Mucosa of descending colon (tissue), 3 donors: ENCODE results near the gene GPR119. TPM values are rescaled to one million over a fixed set of nuclear protein-coding genes. Genes with fewer than 3 reads are reported as not detected.
"Not testable (repeated sequence)": the region's sequence is repeated elsewhere in the genome, so short reads cannot be mapped to it uniquely, and the experiment has no call there.

Source experiments
- ATAC-seq: fragments of 200-7000 bp; cut with Tn5 transposase; one replicate; pipeline ENCODE4 v1.9.1; 2020; ENCODE audit warnings: mild to moderate bottlenecking, moderate library complexity
- DNase-seq, 3 donors: peaks; one replicate each; pipeline ENCODE4 v3.0.0-alpha.2; 2020
- H3K36me3 ChIP-seq: fragments of 200-600 bp; one replicate; pipeline ENCODE4 v1.8.0; 2021; ENCODE audit warnings: low read depth, mild to moderate bottlenecking
- H3K4me1 ChIP-seq: fragments of 200-600 bp; one replicate; pipeline ENCODE4 v1.8.0; 2021; ENCODE audit warnings: low read depth, mild to moderate bottlenecking
- H3K4me3 ChIP-seq: fragments of 200-600 bp; one replicate; pipeline ENCODE4 v1.8.0; 2021; ENCODE audit warnings: mild to moderate bottlenecking
- H3K9me3 ChIP-seq: fragments of 200-600 bp; one replicate; pipeline ENCODE4 v1.8.0; 2021; ENCODE audit warnings: mild to moderate bottlenecking
- intact Hi-C, 2 donors: fragments of 100-400 bp; cut with DNase I in 1 of 2; cut with micrococcal nuclease in 1 of 2; formaldehyde crosslinking; loops; one replicate each; pipeline versions ENCODE4 v1.11.0 to v1.11.1; 2022; cut with DNase I, micrococcal nuclease
- long read RNA-seq, 2 donors: library from polyadenylated mRNA; unstranded; transcript quantifications; one replicate each; pipeline ENCODE4 v2.0.0, GENCODE V29; 2019 to 2021
- total RNA-seq, 3 donors: library from RNA; stranded (reverse); fragmentation: NEBNext Ultra II Directional in 2 of 3; extraction: Animal tissue kit (Norgen Biotek cat#: 25700) in 2 of 3; gene quantifications; one replicate each; pipeline versions ENCODE4 v1.2.1 to v1.2.4, GENCODE V29; 2021 to 2023
- TF ChIP-seq, protein P1 (sequence below): fragments of 200-600 bp; IDR thresholded peaks from one replicate; pipeline ENCODE4 v1.8.0; 2022; ENCODE audit warnings: antibody characterized with exemption, mild to moderate bottlenecking
- donor health status: DM: no; HTN: no; CAD: no; lungs with moderate emphysema.
- donor health status: DM: no; HTN: no; CAD: no.
- donor health status: DM: no; HTN: yes; CAD: no.

The GPR119 gene
- total RNA-seq = under 1 TPM in 1 of 3 donors, not detected in 2; 0.29 TPM
- long read RNA-seq, donor 1 = 0 reads
- long read RNA-seq, donor 2 = 0 reads

DNA sequence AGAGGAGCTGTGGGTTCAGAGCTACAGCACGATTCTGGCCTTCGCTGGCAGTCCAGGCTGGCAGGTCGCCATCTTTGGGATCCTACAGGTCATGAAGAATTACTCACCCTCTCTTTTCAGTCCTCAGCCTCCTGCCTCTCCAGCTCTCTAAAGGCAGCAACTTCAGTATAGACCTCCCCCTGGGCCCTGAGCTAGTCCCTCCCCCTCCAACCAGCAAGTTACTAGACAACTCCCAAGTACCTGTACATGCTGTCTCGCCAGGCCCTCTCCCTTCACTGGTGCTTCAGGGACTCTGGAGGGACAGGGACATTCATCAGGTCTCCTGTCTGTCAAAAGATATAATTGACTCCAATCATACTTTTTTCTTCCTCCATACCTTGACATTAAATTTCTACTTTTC, at the start of gene GPR119:
Gene GPR119 (minus strand): TSS at position 155 of the 400 bp plus-strand sequence. CDS start 227 bp downstream, outside the sequence.
- Histone ChIP-seq H3K36me3 (no peaks in the 10 kb centered on the region), H3K9me3 (no peaks in the 10 kb centered on the region), H3K4me3 (no peak within 1 kb of the TSS), H3K4me1 (no peaks in the 10 kb centered on the region)
- ATAC-seq (no peak), DNase-seq (no peak)
- TF ChIP-seq, protein P1, sequence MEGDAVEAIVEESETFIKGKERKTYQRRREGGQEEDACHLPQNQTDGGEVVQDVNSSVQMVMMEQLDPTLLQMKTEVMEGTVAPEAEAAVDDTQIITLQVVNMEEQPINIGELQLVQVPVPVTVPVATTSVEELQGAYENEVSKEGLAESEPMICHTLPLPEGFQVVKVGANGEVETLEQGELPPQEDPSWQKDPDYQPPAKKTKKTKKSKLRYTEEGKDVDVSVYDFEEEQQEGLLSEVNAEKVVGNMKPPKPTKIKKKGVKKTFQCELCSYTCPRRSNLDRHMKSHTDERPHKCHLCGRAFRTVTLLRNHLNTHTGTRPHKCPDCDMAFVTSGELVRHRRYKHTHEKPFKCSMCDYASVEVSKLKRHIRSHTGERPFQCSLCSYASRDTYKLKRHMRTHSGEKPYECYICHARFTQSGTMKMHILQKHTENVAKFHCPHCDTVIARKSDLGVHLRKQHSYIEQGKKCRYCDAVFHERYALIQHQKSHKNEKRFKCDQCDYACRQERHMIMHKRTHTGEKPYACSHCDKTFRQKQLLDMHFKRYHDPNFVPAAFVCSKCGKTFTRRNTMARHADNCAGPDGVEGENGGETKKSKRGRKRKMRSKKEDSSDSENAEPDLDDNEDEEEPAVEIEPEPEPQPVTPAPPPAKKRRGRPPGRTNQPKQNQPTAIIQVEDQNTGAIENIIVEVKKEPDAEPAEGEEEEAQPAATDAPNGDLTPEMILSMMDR = no peak
- intact Hi-C loops = no loop called here

DNA sequence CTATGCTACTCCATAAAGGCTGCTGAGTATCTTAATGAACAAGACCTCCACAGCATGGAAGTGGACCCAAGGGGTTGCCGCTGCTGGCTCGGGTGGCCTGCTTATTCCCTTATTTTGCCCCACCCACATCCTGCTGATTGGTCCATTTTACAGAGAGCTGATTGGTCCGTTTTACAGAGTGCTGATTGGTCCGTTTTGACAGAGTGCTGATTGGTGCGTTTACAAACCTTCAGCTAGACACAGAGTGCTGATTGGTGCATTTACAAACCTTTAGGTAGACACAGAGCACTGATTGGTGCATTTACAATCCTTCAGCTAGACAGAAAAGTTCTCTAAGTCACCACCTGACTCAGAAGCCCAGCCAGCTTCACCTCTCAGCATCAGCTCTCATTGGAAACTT, 43.8 kb upstream of the GPR119 start:
- H3K4me3 ChIP-seq, H3K9me3 ChIP-seq, H3K36me3 ChIP-seq, DNase-seq, intact Hi-C loops, H3K4me1 ChIP-seq, ATAC-seq: not testable (repeated sequence)

DNA sequence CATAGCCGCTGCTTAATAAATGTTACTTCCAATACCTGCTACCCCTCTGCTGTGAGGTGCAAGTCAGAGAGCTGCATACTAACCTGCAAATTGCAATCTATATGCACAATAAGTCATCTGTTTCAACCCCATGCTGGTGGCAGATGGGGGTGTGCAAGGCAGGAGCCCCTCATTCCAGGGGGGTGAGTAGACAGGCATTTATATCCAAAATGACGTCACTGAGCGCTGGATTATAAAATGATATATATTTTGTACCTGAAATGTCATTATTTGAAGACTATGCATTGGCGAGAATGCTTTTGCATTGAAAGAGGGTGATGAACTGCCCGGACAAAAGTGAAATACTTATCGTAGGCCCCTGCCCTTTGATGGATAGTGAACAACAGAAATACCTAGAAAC, 41.1 kb upstream of the GPR119 start:
- DNase-seq (no peak), ATAC-seq (no peak)
- H3K9me3 ChIP-seq = no peaks in the 10 kb centered on the region
- H3K4me3 ChIP-seq = no peak overlapping the region
- intact Hi-C loops = no loop called here
- no peaks in the 10 kb centered on the region for H3K4me1 ChIP-seq
- H3K36me3 ChIP-seq = no peaks in the 10 kb centered on the region
- TF ChIP-seq, protein P1 = no peak

DNA sequence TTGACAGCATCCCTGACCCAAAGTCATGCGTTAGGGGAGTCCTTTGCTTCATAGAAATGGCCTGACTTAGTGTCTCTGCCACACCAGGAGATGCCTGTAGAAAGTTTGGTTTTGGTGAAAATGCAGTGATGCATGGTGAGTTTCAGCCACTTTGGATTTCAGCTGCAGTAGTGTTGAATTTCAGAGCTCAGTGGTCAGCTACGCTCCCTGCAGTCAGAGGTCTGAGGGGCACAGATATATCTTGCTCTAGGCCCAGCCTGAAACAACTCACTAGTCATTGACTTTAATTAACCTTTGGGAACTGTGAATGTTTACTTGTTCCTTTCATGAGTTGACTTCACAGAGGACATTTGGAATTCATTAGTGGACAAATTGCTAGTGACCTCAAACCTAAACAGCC, 33.8 kb upstream of the GPR119 start:
- no peaks in the 10 kb centered on the region for H3K4me1 ChIP-seq
- intact Hi-C loops = no loop called here
- ATAC-seq (no peak), DNase-seq (no peak)
- TF ChIP-seq, protein P1 = no peak
- H3K36me3 ChIP-seq = no peaks in the 10 kb centered on the region
- H3K9me3 ChIP-seq = no peaks in the 10 kb centered on the region
- no peak overlapping the region for H3K4me3 ChIP-seq

DNA sequence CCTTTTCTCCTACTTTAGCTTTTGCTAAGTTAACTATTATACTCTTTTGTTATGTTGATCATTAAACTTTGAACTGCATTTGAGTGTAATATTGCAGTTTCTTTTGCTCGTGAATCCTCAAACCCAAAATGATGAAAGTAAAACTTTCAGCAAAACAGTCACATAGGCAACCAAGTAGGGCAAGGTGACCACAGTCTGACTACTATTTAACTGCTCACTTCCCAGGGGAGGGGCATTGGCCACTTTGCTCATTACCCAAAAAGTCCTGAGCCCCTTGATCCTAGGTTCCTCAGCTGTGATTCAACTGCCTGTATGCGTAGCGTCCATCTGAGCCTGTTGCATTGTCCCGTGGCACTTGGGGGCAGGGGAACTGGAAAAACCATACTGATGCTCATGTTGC, 33.3 kb upstream of the GPR119 start:
- TF ChIP-seq, protein P1 = no peak
- intact Hi-C loops = no loop called here
- H3K9me3 ChIP-seq = no peaks in the 10 kb centered on the region
- H3K4me1 ChIP-seq = no peaks in the 10 kb centered on the region
- no peaks in the 10 kb centered on the region for H3K36me3 ChIP-seq
- H3K4me3 ChIP-seq = no peak overlapping the region
- ATAC-seq (no peak), DNase-seq (no peak)

DNA sequence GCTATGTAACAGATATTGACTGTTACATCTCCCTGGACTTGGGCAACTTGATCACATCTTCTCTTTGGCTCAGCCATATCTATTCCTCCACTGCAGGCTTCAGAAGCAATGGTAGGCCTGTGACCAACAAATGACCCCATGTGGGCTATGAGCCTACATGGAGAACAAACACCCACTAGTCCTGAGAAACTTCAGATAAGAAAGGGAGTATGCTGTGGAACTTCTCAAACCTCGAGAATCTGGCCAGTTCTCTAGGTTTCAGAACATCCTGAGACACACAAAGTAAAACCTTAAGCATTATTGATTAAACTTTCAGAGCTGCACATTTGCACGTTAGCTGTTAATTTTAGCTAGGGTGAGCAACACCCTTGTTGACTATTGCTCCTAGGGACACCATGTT, 32.6 kb upstream of the GPR119 start:
- no peak for ATAC-seq
- intact Hi-C loops = no loop called here
- Histone ChIP-seq H3K4me3 (no peak overlapping the region), H3K36me3 (no peaks in the 10 kb centered on the region), H3K9me3 (no peaks in the 10 kb centered on the region), H3K4me1 (no peaks in the 10 kb centered on the region)
- no peak for DNase-seq
- TF ChIP-seq, protein P1 = no peak
